Mucosa of descending colon (tissue), 3 donors: Measurements from ENCODE around the gene MEGF6. TPM values are rescaled to one million over a fixed set of nuclear protein-coding genes. Genes with fewer than 3 reads are reported as not detected.

ENCODE experiments used
- ATAC-seq: fragments of 200-7000 bp; cut with Tn5 transposase; one replicate; pipeline ENCODE4 v1.9.1; 2020; ENCODE audit warnings: mild to moderate bottlenecking, moderate library complexity
- DNase-seq, 3 donors: peaks; one replicate each; pipeline ENCODE4 v3.0.0-alpha.2; 2020
- H3K36me3 ChIP-seq: fragments of 200-600 bp; one replicate; pipeline ENCODE4 v1.8.0; 2021; ENCODE audit warnings: low read depth, mild to moderate bottlenecking
- H3K4me1 ChIP-seq: fragments of 200-600 bp; one replicate; pipeline ENCODE4 v1.8.0; 2021; ENCODE audit warnings: low read depth, mild to moderate bottlenecking
- H3K4me3 ChIP-seq: fragments of 200-600 bp; one replicate; pipeline ENCODE4 v1.8.0; 2021; ENCODE audit warnings: mild to moderate bottlenecking
- H3K9me3 ChIP-seq: fragments of 200-600 bp; one replicate; pipeline ENCODE4 v1.8.0; 2021; ENCODE audit warnings: mild to moderate bottlenecking
- CTCF ChIP-seq: fragments of 200-600 bp; IDR thresholded peaks from one replicate; pipeline ENCODE4 v1.8.0; 2022; ENCODE audit warnings: antibody characterized with exemption, mild to moderate bottlenecking
- intact Hi-C, 2 donors: fragments of 100-400 bp; cut with DNase I in 1 of 2; cut with micrococcal nuclease in 1 of 2; formaldehyde crosslinking; loops; one replicate each; pipeline versions ENCODE4 v1.11.0 to v1.11.1; 2022; cut with DNase I, micrococcal nuclease
- total RNA-seq, 3 donors: library from RNA; stranded (reverse); fragmentation: NEBNext Ultra II Directional in 2 of 3; extraction: Animal tissue kit (Norgen Biotek cat#: 25700) in 2 of 3; gene quantifications; one replicate each; pipeline versions ENCODE4 v1.2.1 to v1.2.4, GENCODE V29; 2021 to 2023
- donor health status: DM: no; HTN: no; CAD: no; lungs with moderate emphysema.
- donor health status: DM: no; HTN: no; CAD: no.
- donor health status: DM: no; HTN: yes; CAD: no.

The MEGF6 gene
- total RNA-seq, 3 donors from 2014 or later = 6.2 to 12.2 (median 8.5) TPM

- DNase-seq = no peak
- intact Hi-C loops = no loop called here
Measured at GRCh38 chr1:3547055-3548005, 64.0 kb downstream of the MEGF6 start.

GRCh38 chr1:3546048-3546384, 65.3 kb downstream of the MEGF6 start:
- intact Hi-C loops = no loop called here
- Histone ChIP-seq H3K4me3 (no peak overlapping the region), H3K4me1 (peaks cover 6% of the 10 kb centered on the region), H3K36me3 (no peaks in the 10 kb centered on the region), H3K9me3 (no peaks in the 10 kb centered on the region)
- DNase-seq = no peak
- TF ChIP-seq CTCF = no peak
- ATAC-seq = no peak

More at GRCh38 chr1:3547055-3548005, 64.0 kb downstream of the MEGF6 start:
- Histone ChIP-seq H3K36me3 (no peaks in the 10 kb centered on the region), H3K4me1 (peaks cover 6% of the 10 kb centered on the region), H3K9me3 (no peaks in the 10 kb centered on the region), H3K4me3 (no peak overlapping the region)
- ATAC-seq = no peak
- TF ChIP-seq CTCF = no peak

- DNase-seq = no peak
- intact Hi-C loops = no loop called here
- Histone ChIP-seq H3K36me3 (no peaks in the 10 kb centered on the region), H3K4me3 (no peak overlapping the region), H3K4me1 (peaks cover 6% of the 10 kb centered on the region), H3K9me3 (no peaks in the 10 kb centered on the region)
- no peak for TF ChIP-seq CTCF
- ATAC-seq = no peak
Measured at GRCh38 chr1:3545363-3546047, 65.8 kb downstream of the MEGF6 start.

GRCh38 chr1:3544040-3544977, 67.0 kb downstream of the MEGF6 start:
- H3K4me1 ChIP-seq = peaks cover 6% of the 10 kb centered on the region
- no peaks in the 10 kb centered on the region for H3K9me3 ChIP-seq
- no peak for DNase-seq
- ATAC-seq = no peak
- no peaks in the 10 kb centered on the region for H3K36me3 ChIP-seq
- intact Hi-C loops = no loop called here
- H3K4me3 ChIP-seq = no peak overlapping the region
- no peak for TF ChIP-seq CTCF
